HCT116 (cell line): ENCODE results near the gene IRGC.

Experiments used
- ATF3 ChIP-seq: IDR thresholded peaks from 2 replicates; pipeline ENCODE4 v1.6.1; 2012
- CTCF ChIP-seq, 3 experiments: fragments of 200-600 bp in 1 of 3; sonication (generic) in 1 of 3; IDR thresholded peaks in 2 of 3; conservative IDR thresholded peaks in 1 of 3; 2 replicates each; pipeline ENCODE4 v1.5.1; 2012 to 2017; ENCODE audit warnings: low read depth in 2 of 3, low read length in 2 of 3, antibody characterized with exemption in 1 of 3, borderline replicate concordance in 1 of 3, control low read depth in 1 of 3, mild to moderate bottlenecking in 1 of 3, mixed read lengths in 1 of 3, mixed run types in 1 of 3, moderate library complexity in 1 of 3; ENCODE audit not compliant: insufficient read depth in 1 of 3
- EZH2 ChIP-seq: fragments of 200-600 bp; sonication (generic); IDR thresholded peaks from 2 replicates; pipeline ENCODE4 v1.6.1; 2017; ENCODE audit warnings: antibody characterized with exemption, mixed run types

GRCh38 chr19:43762814-43763213 is 46.9 kb downstream of the IRGC start:
- TF ChIP-seq CTCF (IDR thresholded peaks at IDR 0.05 in 2 of 3, conservative IDR thresholded peaks at IDR 0.05 in 1 of 3; ENCODE audit: borderline replicate concordance in 1 of 3, insufficient read depth in 1 of 3, low read depth in 2 of 3, low read length in 2 of 3) (no peak), EZH2 (no peak), ATF3 (no peak)
